Measurements from ENCODE around the gene LSM12.

LSM12 gene

GRCh38 chr17:44112284-44113280 lies 46.1 kb upstream of the LSM12 start:
- no peak for TF ChIP-seq CTCF (IDR thresholded peaks at IDR 0.05; ENCODE audit: insufficient read depth, low read length, poor library complexity, severe bottlenecking)
- H3K4me3 ChIP-seq (replicated peaks; ENCODE audit: low read depth, low read length): no peak overlapping the region

GRCh38 chr17:44111777-44112176 lies 45.3 kb upstream of the LSM12 start:
- H3K36me3 ChIP-seq (ENCODE audit: control insufficient read depth, insufficient read depth, low read length): no peaks in the 10 kb centered on the region; the same call in none of the 2 replicates
- H3K27me3 ChIP-seq (replicated peaks; ENCODE audit: control insufficient read depth, insufficient read depth, low read length): no peaks in the 10 kb centered on the region
- no peak for DNase-seq (ENCODE audit: extremely low read depth, insufficient read length)
- H3K4me3 ChIP-seq (replicated peaks; ENCODE audit: low read depth, low read length): peak overlapping the region; percentile 70
- no peak for TF ChIP-seq CTCF (IDR thresholded peaks at IDR 0.05; ENCODE audit: insufficient read depth, low read length, poor library complexity, severe bottlenecking)

More at GRCh38 chr17:44112284-44113280, 46.1 kb upstream of the LSM12 start:
- Histone ChIP-seq H3K27me3 (replicated peaks; ENCODE audit: control insufficient read depth, insufficient read depth, low read length) (no peaks in the 10 kb centered on the region), H3K36me3 (ENCODE audit: control insufficient read depth, insufficient read depth, low read length) (no peaks in the 10 kb centered on the region; the same call in none of the 2 replicates)
- DNase-seq (ENCODE audit: extremely low read depth, insufficient read length): no peak

- Histone ChIP-seq H3K36me3 (ENCODE audit: control insufficient read depth, insufficient read depth, low read length) (no peaks in the 10 kb centered on the region; the same call in none of the 2 replicates), H3K27me3 (replicated peaks; ENCODE audit: control insufficient read depth, insufficient read depth, low read length) (no peaks in the 10 kb centered on the region), H3K4me3 (replicated peaks; ENCODE audit: low read depth, low read length) (peak overlapping the region; percentile 70)
- TF ChIP-seq CTCF (IDR thresholded peaks at IDR 0.05; ENCODE audit: insufficient read depth, low read length, poor library complexity, severe bottlenecking): no peak
- DNase-seq (ENCODE audit: extremely low read depth, insufficient read length): peak; percentile 81
These were observed 44.6 kb upstream of the LSM12 start for GRCh38 chr17:44110823-44111633.

GRCh38 chr17:44110011-44110686 lies 43.7 kb upstream of the LSM12 start:
- no peak for DNase-seq (ENCODE audit: extremely low read depth, insufficient read length)
- Histone ChIP-seq H3K36me3 (ENCODE audit: control insufficient read depth, insufficient read depth, low read length) (no peaks in the 10 kb centered on the region; the same call in 1 of the 2 replicates), H3K27me3 (replicated peaks; ENCODE audit: control insufficient read depth, insufficient read depth, low read length) (no peaks in the 10 kb centered on the region), H3K4me3 (replicated peaks; ENCODE audit: low read depth, low read length) (peak overlapping the region; percentile 70)
- no peak for TF ChIP-seq CTCF (IDR thresholded peaks at IDR 0.05; ENCODE audit: insufficient read depth, low read length, poor library complexity, severe bottlenecking)

- Histone ChIP-seq H3K4me3 (replicated peaks; ENCODE audit: low read depth, low read length) (no peak overlapping the region), H3K27me3 (replicated peaks; ENCODE audit: control insufficient read depth, insufficient read depth, low read length) (no peaks in the 10 kb centered on the region), H3K36me3 (ENCODE audit: control insufficient read depth, insufficient read depth, low read length) (peaks cover 2% of the 10 kb centered on the region)
- no peak for DNase-seq (ENCODE audit: extremely low read depth, insufficient read length)
- TF ChIP-seq CTCF (IDR thresholded peaks at IDR 0.05; ENCODE audit: insufficient read depth, low read length, poor library complexity, severe bottlenecking): no peak
These were observed 42.8 kb upstream of the LSM12 start for GRCh38 chr17:44109312-44109630.

Measured in GM06990 (cell line).